HG02642 (cell line): Measurements from ENCODE around the gene WWC2.
"Not testable (repeated sequence)": the region's sequence is repeated elsewhere in the genome, so short reads cannot be mapped to it uniquely, and the experiment has no call there.

Experiments used
- ATAC-seq: cut with Tn5 transposase; IDR thresholded peaks from one replicate; pipeline ENCODE4 v1.9.1; 2021; ENCODE audit warnings: mild to moderate bottlenecking; ENCODE audit not compliant: unreplicated experiment, poor library complexity

Gene WWC2

DNA sequence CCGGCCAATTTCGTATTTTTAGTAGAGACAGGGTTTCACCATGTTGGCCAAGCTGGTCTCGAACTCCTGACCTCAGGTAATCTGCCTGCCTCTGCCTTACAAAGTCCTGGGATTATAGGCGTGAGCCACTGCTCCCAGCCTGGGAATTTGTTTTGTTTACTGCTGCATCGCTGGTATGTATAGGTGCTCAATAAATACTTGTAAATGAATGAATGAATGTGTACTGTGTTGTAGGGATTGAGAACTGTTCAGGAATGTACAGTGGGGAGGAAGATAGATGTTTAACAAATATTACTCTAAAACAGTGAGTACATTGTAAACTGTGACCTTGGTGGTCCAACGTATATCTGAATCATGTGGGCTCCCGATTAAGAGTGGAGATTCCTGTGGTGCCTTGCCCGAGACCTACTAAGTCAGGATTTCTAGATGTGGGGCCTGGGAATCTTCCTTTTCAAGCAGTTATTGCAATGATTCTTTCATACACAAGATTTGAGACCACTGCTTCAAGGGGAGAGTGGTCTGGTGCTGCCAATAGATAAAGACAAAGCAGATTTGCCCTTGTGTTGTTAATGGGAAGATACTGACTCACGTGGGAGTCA is 41.0 kb downstream of the WWC2 start:
- ATAC-seq, result no peak

DNA sequence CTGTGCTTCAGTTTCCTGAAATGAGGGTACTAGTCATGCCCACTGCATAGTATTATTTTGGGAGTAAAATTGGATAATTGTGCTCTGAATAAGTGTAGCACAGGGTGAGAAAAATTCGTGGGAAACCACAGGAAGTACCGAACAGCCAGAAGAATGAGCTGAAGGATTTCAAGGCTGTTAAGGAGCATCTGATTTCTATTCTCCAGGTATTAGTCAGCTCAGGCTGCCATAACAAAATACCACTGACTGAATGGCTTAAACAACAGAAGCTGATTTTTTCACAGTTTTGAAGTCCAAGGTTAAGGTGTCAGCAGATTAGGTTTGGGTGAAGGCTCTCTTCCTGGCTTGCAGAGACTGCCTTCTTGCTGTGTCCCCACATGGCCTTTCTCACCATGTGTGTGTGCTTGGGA is 41.9 kb downstream of the WWC2 start:
- ATAC-seq, result no peak

DNA sequence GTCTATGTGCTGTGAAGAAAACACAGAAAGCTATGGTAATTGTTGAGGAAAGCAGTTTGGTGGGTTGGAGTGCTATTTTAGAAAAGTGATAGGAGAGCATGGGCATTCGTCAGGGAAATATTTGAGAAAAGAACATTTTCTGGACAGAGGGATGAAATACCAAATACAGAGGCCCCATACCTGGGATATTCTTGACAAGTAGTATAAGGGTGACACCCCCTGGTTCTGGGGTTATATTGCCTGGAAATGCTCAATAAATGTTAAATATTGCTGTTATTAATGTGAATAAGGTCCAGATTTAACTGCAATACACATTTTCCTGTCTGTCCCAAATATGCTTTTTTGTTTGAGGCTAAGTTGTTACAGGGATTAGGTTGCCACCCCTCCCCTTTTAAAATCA is 42.9 kb downstream of the WWC2 start:
- no peak for ATAC-seq

DNA sequence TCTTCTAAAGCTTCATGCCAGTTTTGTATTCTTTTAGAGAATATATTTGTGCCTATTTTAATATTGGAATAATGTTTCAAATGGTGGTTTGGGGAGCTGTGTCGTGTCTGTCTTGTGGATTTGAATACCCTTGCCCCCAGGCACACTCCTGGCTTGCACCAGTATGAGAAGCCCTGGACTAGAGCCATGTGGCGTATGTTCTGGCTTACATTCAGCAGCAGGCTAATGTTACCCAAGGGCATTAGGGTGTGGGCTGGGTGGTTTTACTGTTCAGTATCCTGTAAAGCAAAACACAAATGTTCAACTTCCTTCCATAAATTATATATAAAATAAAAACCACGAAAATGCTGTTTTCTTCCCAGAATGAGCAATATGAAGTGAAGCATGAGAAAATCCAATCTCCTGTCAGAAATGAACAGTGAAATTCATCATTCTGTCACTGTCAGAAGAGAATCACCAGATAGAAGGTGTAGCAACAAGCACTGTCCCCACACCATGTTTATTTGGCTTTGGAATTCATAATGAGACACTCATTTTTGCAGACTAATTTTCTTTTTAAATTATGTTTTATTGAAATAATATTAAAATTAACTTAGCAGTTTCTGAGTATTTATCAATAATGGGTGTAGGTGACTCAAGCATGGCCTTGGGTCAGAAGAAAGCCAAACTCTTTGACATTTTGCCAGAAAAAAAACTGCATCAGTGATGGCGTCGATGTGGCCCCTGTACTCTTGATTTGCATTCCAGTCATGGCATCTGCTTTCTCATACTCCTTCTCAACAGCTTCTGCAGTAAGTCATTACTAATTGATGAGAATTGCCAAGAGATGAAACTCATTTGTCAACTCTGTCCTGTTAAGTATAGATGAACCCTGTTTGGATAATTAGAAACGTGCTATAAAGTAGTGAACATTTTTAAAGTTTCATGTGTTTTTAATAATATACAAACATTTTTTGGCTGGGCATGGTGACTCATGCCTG is 43.8 kb downstream of the WWC2 start:
- no peak for ATAC-seq

DNA sequence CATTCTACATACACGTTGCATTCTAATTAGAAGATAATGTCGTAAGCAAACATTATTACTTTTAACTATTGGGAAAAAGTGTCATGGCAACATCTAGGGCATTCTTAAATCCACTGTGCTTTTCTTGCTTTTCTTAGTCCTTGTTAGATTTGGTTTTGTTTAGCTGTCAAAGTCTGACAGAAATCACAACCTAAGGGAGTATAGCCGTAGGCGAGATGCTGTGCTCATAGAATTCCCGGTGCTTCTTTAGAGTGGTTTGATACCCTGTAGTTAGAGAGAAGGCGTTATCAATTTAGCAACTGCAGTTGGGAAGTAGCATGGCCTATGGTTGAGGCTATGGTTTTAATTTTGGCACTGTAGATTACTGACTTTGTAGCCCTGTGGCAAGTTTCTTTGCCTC is 45.7 kb downstream of the WWC2 start:
- ATAC-seq, result no peak

DNA sequence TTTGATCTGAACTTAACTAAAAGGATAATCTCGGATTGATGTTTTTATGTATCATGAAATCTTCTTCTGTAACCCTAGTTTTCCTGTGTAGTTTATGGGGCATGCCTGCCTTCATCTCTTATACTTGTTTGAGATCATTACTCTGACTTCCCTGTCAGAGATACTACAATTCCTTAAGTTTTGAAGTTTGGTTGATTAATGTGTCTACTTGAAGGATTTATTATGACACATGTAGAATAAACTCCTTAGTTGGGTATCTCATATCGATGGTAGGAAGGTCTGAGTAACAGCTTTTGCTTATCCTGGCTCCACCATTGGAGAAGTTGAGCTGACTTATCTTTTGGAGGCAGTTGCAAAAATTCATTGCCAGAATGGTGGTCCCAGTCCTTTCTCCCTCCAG is 46.7 kb downstream of the WWC2 start:
- ATAC-seq, result no peak

DNA sequence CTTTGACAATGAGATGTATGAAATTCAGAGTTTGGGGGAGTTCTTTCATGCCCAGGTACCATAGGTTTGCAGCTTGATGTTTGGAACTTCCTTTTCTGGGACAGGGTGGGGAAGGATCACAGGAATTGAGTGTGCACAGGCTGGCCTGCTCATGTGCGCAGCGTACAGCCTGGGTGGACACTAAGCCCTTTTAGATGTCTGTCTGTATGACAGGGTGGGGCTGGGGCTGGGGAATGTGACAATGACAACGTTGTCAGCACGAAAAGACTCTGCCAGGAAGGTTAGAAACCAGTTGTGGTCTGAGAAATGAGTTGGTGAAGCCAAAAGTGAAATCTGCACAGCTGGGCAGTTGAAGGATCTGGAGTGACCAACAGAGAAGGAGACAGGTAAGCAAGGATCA is 47.4 kb downstream of the WWC2 start:
- ATAC-seq, result no peak

DNA sequence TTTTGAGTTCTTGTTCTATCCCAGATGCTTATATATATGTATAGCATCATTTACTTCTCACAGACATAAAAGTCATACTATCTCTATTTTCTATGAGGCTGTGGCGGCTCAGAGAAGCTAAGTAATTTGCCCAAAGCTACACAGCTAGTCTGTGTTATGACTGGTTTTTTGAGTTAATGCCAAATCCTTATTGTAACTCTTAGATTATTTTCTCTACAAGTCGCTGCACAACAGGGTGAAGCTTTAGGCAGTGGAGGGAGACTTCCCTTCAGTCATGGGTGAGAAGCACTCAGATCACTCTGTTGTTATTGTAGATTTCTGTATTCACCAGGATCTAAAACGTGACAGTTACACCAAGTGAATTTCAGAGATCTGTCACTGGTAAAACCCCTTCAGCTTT is 48.1 kb downstream of the WWC2 start:
- no peak for ATAC-seq

DNA sequence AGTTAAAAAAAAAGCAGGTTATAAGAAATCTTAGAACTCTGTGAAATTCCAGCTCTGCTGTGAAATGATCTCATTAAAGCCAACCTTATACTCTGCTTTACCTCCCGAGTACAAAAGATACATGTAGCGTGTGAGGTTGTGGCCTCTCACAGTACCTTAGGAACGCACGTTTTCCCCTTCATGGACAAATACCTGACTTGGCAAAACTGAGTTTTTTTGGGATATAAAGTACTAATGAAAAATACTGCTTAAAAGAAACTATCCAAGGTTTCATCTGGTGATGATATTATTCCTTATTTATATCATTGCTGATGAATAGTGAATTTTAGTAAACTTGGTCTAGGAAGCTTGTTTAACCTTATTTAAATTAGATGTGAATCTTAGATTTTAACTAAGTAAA is 48.9 kb downstream of the WWC2 start:
- no peak for ATAC-seq

DNA sequence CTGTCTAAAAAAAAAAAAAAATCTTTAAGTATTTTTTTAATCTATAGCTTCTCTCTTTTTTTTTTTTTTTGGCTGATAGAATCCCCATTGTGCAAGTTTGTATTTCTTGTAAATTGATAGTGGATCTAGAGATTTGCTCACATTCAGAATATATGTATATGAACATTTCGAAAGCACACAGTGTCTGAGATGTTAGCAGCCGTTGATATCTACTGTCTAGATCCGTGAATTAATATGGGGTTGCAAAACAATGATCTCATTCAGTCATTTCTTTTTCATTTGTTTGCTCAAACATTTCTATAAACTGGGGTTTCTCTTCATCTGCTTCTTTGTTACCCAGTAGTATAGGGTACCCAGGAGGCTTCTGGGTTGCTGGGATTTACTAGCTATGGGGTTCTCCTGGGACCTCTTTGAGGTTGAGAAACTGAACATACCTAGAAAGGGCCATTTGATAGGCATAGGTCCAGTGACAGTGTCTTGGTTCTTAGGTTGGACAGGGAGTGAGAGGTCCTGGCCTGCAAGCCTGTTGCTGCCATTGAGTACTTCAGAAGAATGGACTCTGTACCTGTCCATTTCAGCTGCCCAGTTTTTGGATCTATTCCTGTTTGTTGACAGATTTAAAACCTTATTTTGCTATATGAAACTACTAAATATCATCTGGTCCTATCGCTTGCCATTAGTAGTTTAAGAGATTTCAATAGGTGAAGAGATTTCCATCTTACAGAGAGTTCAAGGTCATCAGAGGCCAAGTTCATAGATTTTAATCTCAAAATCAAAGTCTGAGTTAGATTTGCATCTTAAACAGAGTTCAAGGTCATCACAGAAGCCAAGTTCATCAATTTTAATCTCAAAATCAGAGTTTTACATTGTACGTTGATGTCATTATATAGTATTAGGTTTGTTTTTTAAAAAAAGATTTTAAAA is 50.8 kb downstream of the WWC2 start:
- ATAC-seq, result no peak

DNA sequence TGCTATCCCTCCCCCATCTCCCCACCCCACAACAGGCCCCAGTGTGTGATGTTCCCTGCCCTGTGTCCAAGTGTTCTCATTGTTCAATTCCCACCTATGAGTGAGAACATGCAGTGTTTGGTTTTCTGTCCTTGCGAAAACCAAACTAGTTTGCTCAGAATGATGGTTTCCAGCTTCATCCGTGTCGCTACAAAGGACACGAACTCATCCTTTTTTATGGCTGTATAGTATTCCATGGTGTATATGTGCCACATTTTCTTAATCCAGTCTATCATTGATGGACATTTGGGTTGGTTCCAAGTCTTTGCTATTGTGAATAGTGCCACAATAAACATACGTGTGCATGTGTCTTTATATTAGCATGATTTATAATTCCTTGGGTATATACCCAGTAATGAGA is 51.6 kb downstream of the WWC2 start:
- not testable (repeated sequence) for ATAC-seq

DNA sequence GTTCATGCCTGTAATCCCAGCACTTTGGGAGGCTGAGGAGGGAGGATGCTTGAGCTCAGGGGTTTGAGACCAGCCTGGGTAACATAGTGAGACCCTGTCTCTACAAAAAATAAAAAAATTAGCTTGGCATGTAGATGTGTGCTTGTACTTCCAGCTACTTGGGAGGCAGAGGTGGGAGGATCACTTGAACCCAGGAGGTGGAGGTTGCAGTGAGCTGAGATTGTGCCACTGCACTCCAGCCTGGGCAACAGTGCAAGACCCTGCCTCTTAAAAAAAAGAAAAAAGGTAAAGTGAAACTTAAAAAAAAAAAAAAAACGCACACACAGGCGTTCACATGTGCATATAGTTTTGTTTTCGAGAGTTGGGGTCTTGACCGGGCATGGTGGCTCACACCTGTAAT is 53.2 kb downstream of the WWC2 start:
- not testable (repeated sequence) for ATAC-seq

DNA sequence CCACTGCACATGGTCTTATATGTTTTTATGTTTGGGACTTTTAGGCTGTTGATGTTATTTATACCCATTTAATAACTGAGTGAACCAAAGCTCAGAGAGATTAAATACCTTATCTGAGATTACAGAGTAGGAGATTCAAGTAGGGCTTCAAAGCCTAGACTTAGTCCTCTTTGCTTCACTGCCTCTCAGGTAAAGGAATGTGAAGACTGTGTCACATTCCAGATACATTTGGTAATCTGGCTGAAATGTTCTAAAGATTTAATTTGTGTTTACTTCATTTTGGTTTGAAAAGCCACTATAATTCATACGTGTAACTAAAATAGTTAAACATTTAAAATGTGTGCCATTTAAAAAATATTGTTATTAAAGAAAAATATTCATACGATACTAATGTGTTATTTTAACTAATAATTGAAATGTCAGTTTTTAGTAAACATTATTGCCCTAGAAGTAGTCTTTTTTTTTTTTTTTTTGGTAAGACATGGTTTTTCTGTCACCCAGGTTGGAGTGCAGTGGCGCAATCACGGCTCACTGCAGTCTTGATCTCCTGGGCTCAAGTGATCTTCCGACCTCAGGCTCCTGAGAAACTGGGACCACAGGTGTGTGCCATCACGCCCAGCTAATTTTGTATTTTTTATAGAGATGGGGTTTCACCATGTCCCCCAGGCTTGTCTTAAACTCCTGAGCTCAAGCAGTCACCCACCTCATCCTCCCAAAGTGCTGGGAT is 54.3 kb downstream of the WWC2 start:
- no peak for ATAC-seq

DNA sequence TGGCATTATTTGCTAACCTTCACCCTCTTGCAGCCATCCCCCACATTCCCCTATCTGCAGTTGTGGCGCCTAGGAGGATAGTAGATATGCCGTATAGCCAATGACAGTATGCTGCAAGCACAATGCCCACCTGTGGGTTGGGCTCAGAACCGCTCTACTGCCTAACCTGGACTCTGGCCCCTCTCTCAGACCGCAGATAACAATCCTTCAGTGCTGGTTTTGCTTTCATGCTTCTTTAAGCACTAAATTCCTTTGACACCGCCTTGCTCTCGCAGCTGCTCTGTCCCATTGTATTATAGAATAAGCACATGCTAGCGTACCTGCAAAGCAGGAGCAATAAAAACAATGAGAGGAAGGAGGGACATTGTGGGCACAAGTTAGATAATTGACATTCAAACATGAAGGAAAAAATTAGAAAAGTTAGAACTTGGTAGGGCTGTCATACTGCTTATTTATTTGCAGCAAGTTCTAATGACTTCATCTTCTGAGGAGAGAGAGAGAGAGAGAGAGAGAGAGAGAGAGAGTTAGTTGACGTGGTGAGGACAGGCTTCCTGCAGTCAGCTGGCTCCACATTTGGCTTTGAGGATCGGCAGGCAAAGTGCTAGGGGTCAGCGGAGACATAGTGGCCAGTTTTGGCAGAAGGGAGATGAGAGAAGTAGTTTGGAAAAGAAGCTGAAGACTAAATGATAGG is 55.8 kb downstream of the WWC2 start:
- no peak for ATAC-seq

DNA sequence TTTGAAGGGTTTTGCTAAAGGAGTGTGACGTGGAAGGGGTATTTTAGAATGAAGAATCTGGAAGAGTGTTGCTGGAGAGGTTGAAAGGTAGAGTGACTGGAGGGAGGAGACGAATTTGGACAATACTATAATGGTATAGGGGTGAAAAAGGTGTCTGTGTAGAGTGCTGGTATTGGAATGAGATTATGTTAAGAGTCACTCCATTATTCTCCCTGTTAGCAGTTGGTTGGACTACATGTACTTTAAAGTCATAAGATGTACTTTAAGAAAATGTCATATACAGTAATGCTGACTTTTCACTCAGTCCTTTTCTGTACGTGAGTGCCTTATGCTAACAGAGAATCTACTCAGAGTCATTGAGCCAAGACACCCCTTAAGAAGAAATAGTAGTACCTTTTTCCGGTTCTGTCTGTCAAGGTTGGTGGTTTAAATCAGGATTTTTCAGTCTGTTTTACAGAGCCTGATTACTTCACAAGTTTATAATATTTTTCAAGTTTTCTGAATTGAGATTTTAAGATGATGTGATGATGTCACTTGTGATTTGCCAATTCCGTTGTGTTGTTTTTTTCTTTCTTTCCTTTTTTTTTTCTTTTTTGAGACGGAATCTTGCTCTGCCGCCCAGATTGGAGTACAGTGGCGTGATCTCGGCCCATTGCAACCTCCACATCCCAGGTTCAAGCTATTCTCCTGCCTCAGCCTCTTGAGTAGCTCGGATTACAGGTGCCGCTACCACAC is 56.6 kb downstream of the WWC2 start:
- ATAC-seq, result no peak

DNA sequence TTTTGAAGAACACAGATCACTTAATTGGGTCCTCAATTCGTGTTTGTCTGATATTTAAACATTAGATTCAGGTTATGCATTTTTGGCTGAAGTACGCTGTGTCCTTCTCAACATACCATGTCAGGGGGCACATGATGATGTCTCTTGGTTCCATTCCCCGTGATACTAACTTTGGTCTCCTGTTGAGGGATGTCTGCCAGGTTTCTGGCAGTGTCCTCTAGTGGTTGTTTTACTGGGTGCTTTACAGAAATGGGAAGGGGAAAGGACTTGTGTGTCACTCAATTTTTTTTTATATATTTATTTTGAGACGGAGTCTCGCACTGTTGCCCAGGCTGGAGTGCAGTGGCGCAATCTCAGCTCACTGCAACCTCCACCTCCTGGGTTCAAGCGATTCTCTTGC is 58.2 kb downstream of the WWC2 start:
- ATAC-seq, result no peak

DNA sequence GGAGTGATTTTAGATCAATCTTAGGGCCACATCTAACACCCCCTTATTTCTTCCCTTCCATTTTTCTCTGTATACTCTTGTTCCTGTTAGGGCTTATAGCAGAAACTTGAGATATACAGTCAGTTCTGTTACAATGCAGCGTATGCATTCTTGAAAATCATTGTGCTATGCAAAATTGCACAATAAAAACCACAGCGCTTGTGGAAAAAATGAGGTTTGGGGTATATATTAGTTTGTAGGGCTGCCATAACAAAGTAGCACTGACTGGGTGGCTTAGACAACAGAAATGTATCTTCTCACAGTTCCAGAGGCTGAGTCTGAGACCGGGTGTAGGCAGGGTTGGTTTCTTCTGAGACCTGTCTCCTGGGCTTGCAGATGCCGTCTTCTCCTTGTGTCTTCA is 59.0 kb downstream of the WWC2 start:
- no peak for ATAC-seq

DNA sequence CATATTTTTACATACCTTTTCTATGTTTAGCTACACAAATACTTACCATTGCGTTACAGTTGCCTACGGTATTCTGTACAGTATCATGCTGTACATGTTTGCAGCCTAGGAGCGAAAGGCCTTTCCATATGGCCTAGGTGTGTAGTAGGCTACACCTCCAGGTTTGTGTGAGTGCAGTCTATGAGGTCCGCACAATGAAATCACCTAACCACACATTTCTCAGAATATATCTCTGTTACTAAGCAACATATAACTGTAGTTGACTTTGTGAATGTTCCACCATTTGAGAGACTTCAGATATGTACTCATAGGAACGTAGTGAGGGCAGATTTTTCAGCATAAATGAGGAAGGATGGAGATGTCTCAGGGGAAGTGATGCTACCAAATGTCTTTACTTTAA is 62.6 kb downstream of the WWC2 start:
- ATAC-seq, result no peak

DNA sequence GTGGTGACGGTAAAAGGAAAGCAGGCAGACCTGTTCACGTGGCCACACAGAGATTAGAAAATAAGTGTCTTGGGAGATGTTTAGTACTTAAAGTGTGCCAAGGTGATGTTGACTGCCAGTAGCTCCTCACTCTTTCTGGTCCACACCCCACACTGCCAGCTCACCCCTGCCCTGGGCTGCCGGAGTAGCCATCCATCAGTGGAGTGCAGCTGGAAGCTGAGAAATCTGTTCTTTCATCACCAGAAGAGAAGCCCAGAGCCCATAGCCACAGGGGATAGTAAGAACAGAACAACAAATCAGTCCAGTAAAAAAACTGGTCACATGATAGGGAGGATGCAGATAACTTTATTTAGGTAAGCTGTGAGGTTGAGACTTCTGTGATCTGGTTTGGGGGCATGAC is 64.1 kb downstream of the WWC2 start:
- ATAC-seq, result no peak
